Stimulated activated CD4-positive, alpha-beta T cell treated with anti-CD3 and anti-CD28 coated beads, TNF-alpha, amount 100 ng/mL, for 24 hours (primary cell): ENCODE data around the gene TRIOBP.
"Not testable (repeated sequence)": the region's sequence is repeated elsewhere in the genome, so short reads cannot be mapped to it uniquely, and the experiment has no call there.

Source experiments
- DNase-seq, 3 experiments: peaks; one replicate each; pipeline ENCODE4 v3.0.0-alpha.2; 2020; ENCODE audit warnings: low read depth in 3 of 3

The TRIOBP gene

DNA sequence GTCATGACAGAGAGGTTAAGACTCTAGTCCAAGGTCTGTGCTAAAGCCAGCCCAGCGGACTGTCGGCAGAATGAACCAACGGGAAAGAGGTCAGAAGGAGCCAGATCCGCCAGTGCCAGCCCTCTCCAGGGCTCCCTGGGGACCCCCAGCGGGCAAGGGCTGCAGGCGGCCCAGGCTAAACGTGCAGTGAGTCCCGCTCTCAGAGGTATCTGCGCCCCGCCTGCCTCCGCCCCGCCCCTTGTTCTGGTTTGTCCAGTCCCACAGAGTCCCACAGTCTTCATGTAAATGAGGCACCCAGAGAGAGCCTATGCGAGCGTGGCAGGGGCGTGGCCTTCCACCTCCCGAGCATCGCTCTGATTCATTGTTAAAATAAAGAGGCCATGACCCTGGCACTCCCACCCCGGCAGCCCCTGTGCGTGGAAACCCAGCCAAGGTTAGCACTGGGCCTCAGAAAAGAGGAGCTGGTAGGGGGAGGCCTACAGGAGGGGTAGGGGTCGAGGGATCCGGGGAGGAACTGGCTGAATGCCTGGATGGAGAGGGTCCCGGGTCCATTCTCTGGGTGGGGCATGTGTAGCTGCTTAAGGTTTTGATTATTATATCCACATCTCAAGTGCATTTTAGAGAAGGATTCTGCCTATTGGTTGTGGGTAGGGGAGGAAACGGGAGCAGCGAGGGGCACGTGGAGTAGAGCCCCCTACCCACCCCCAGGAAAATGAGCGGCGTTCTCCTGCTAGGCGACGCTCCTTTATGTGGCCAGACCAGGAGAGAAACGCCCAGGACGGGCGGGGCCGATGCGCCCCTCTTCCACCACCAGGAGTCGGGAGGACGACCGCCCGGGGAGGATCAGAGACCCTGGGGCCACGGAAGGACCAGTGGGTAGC lies at the start of gene TRIOBP:
Gene TRIOBP, plus strand, starts transcription at position 392 of the 881 bp plus-strand sequence. CDS start 4,318 bp downstream, outside the sequence.
- peak; percentile 72 to 89 (median 74) for DNase-seq

GRCh38 chr22:37647317-37647716 lies 49.5 kb upstream of the TRIOBP start:
- no peak for DNase-seq

- DNase-seq, result no peak
Observed at GRCh38 chr22:37647928-37648327, 48.9 kb upstream of the TRIOBP start.

GRCh38 chr22:37650463-37651136 lies 46.2 kb upstream of the TRIOBP start:
- no peak for DNase-seq

DNA sequence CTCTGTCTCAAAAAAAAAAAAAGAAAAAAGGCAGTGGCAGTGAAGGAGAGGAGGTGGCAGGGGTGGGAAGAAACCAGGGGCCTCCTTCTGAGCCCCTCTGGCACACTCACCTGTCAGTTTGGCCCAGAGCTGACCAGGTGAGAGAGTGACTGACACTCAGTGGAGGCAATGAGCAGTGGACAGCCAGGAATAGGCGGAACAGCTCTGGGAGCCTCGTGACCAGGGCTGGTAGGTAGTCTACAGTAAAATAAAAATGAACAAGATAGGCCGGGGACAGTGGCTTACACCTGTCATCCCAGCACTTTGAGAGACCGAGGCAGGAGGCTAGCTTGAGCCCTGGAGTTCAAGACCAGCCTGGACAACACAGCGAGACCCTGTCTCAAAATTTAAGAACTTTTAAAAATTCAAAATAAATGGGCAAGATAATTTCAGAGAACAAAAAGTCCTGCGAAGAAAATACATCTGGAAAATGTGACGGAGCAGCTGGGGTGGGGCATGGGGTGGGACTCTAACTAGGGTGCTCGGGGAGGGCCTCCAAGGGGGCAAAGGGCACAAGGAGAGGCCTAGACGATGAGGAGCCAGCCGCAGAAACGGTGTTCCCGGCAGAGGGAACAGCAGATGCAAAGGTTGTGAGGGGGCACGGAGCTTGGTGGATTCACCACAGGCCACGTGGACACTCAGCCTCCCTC lies 42.1 kb upstream of the TRIOBP start:
- no peak for DNase-seq

DNA sequence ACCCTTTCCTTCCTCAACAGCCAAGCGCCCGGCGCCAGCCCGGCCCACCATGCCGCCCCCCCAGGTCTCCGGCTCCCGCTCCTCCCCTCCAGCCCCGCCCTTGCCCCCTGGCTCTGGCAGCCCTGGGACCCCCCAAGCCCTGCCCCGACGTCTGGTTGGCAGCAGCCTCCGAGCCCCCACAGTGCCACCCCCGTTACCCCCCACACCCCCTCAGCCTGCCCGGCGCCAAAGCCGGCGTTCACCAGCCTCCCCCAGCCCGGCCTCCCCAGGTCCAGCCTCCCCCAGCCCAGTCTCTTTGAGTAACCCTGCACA lies 41.6 kb upstream of the TRIOBP start:
- DNase-seq, result no peak

- DNase-seq, result not testable (repeated sequence)
Observed at GRCh38 chr22:37656583-37656982, 40.3 kb upstream of the TRIOBP start.

DNA sequence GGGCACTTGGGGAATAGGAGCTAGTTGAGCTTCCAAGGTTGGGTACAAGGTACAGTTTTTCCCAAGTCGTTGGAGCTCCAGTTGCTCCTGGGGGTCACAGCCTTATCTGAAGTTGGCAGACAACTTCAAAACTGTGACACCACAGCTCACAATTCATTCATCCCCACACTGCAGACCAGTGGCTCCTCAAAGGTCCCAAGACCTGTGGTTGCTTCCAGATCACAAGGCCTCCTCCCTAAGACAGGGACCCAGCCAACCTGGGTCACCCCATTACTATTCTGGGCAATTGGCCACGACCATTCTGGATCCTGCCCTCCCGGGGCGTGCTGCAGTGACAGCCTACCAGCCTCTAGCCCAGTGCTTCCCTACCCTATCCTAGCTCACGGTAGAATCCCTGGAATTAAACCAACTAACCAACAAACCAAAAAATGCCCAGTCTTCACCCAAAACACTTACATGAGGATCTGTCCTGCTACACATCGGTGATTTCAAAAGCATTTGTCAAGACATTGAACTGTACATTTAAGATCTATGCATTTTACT lies 39.2 kb upstream of the TRIOBP start:
- DNase-seq, result no peak

DNA sequence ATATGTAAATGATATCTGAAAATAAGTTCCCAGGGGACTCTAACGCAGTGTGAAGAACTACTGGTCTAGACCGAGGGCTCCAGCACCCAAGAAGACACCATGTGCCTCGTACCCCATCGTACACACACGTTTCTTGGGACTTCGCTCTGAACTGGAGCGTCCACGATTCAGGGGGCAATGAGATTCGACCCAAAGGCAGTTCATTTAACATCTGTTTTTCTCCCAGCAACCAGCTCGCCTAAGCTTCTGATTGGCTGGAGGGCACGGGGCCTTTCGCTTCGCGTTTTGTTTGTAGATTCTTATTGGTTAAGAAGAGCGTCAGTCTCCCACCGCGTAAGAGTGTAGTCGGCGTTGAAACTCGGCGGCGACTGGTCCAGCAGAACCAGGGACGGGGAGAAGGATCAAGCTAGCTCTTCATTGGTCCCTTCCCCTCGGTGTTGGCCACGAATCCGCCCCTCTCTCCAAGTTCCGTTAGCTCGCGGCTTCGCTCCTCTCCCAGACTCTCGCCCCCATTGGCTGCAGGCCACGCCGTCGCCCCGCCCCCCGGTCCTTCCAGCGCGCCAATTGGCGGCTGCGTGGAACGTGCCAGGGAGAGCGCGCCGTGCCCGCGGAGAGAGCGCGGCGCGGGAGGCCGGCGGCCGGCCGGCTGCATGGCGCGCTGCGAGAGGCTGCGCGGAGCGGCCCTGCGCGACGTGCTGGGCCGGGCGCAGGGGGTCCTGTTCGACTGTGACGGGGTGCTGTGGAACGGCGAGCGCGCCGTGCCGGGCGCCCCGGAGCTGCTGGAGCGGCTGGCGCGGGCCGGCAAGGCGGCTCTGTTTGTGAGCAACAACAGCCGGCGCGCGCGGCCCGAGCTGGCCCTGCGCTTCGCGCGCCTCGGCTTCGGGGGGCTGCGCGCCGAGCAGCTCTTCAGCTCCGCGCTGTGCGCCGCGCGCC lies 38.4 kb upstream of the TRIOBP start, which contains the start of gene PDXP:
Gene PDXP, plus strand, starts transcription at position 591 of the 933 bp plus-strand sequence. Its CDS starts 60 bp downstream, at position 651.
- DNase-seq, result peak; percentile 96 to 99 (median 97)

DNA sequence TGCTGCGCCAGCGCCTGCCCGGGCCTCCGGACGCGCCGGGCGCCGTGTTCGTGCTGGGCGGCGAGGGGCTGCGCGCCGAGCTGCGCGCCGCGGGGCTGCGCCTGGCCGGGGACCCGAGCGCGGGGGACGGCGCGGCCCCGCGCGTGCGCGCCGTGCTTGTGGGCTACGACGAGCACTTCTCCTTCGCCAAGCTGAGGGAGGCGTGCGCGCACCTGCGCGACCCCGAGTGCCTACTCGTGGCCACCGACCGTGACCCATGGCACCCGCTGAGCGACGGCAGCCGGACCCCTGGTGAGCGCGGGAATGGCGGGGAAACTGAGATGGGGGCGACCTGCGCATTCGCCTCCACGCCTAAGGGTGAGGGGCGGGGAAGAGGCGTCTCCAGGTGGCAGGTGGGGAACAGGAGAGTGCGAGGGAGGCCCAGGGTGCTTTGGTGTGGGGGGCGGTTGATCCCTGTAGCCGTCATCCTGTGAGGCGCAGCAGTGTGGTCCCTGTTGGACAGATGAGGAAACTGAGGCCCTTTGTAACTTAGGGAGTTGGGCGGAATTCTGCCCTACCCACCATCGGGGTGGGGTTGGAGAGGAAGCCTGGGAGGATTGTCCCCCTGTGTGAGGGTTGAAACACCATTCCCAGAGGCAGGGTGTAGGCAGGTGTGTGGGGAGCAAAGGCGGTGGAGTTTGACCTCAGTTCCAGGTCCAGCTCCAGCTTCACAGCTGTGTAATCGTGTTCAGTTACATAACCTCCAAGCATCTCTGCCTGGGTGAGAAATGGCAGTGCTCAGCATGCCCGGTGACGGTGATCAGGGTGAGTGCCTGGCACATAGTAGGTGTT lies 37.6 kb upstream of the TRIOBP start:
- DNase-seq, result no peak

- DNase-seq, result no peak
Observed at GRCh38 chr22:37659897-37660708, 36.7 kb upstream of the TRIOBP start.

DNA sequence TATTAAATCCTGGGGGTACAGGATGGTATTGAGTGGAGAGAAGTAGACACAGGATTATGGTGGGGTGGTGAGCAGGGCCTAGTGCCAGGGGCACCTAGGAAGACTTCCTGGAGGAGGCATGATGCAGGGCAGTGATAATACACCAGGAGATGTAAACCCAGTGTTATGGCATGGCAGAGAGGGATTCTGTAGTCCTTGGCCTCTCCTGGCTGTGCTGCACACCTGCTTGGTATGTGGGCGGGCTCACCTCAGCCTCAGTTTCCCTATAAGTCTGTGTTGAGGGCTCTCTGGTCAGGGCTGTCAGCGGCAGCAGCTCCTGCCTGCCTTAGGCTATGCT lies 36.2 kb upstream of the TRIOBP start:
- no peak for DNase-seq

DNA sequence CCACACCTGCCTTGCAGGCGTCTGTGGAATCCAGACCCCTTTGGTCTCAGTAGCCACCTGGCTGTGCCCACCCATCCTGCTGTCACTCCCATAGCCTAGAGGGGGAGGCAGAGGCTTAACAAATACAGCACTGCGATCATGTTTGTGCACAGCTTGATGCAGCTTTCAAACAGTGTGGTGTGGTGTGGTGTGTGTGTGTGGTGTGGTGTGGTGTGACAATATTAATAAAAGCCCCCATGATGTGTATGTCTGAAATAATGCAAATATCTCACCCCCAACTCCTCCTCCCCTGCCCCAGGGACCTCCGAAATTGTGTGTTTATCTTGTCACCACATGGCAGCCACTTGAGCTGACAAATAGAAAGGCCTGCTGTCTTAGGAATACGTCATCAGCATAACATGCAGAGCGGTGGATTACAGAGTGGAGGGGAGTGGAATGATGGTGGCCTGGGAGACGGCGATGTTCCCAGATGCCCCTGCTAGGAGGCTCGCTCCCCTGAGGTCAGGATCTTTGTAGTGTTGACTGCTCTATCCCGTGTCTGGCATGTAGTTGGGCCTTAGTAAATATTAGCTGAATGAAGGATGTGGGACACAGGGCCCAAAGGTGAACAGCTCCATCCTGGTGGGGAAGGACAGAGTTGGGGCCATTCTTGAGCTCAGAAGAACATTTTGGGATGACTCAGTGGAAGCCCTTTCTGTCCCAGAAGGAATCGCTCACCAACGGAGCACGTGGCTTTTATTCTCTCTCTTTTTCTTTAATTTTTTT lies 35.5 kb upstream of the TRIOBP start:
- no peak for DNase-seq

DNA sequence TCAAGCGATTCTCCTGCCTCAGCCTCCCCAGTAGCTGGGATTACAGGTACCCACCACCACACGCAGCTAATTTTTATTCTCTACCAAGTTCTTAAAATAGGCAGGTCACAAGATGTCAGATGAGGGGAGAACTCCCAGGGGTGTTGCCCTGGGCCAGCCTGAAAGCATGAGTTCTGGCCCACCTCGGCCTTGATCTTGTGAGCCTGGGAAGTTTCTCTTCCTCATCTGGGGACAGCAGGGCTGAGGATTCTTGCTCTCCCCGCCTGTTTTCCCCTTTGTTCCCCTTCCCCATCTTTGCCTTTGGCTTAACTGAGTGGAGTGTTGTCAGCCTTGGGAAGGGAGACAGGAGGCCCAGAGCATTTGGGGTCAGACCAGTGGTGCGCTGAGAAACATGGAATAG lies 34.8 kb upstream of the TRIOBP start:
- DNase-seq, result no peak

DNA sequence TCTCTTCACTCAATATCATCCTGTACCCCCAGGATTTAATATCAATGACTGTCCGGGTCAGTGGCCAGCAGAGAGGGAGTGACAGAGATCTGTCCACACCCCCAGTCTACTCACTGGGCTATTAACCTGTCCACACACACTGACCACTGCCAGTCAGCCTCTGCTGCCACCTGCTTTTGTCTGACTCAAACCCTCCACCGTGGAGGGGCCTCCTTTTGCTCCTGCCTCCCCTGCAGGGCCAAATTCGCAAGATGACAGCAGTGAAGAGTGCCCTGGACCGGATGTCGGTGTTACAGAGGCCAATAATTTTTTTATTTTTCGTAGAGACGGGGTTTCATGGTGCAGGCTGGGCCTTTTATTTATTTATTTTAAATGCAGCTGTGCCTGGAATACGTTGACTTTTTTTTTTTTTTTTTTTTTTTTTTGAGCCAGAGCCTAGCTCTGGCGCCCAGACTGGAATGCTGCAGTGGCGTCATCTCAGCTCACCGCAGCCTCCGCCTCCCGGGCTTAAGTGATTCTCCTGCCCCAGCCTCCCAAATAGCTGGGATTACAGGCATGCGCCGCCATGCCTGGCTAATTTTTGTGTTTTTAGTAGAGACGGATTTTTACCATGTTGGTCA lies 33.2 kb upstream of the TRIOBP start:
- DNase-seq, result no peak

DNA sequence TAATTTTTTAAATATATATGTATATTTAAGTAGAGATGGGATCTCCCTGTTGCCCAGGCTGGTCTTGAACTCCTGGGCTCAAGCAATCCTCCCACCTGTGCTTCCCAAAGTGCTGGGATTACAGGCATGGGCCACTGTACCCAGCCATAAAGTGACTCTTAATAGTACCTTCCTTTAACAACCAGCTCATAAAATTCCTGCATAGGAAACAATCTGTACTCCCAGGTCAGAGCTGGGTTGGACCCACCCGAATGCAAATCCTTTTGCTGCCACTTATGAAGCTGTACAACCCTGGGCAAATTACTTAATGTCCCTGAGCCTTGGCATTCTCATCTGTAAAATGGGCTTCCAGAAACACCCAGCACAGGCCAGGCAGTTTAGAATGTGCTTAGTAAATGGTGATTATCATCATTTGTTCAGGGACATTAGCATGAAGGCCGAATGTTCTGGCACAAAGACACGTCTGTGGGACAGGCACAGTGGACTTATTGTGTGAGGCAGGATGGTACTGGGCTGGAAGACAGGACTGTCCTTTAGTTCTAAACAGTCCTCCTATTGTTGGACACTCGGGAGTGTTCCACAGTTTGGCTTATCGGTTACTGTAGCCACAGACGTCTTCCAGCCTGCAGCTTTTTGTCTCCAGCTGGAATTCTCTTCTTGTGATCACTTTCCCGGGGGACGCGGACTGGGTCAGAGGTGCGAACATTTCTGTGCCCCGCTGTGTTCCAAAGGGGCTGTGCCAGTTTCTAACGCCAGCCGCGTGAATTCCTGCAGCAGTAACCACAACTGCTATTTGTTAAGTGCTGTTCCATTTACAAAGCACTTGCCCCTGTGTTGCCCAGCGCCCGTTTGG lies 32.4 kb upstream of the TRIOBP start:
- no peak for DNase-seq

DNA sequence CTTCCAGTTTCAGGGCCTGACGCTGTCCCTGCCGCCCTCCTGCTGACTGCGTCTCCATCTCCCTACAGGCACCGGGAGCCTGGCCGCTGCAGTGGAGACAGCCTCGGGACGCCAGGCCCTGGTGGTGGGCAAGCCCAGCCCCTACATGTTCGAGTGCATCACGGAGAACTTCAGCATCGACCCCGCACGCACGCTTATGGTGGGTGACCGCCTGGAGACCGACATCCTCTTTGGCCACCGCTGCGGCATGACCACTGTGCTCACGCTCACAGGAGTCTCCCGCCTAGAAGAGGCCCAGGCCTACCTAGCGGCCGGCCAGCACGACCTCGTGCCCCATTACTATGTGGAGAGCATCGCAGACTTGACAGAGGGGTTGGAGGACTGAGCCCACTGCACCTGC lies 31.4 kb upstream of the TRIOBP start:
- no peak for DNase-seq
